HG03139 (cell line): Measurements from ENCODE around the gene PRPF8.

ENCODE experiments used
- ATAC-seq: cut with Tn5 transposase; IDR thresholded peaks from one replicate; pipeline ENCODE4 v1.9.1; 2021; ENCODE audit not compliant: unreplicated experiment

PRPF8 gene

GRCh38 chr17:1627982-1628855 is 56.4 kb downstream of the PRPF8 start, which contains the start of gene SLC43A2:
TSS of gene SLC43A2 (minus strand) at chr17:1628834. CDS start at chr17:1627874, 960 bp downstream.
- ATAC-seq = peak; percentile 36

- ATAC-seq = no peak
Observed at GRCh38 chr17:1627182-1627981, 57.3 kb downstream of the PRPF8 start.

DNA sequence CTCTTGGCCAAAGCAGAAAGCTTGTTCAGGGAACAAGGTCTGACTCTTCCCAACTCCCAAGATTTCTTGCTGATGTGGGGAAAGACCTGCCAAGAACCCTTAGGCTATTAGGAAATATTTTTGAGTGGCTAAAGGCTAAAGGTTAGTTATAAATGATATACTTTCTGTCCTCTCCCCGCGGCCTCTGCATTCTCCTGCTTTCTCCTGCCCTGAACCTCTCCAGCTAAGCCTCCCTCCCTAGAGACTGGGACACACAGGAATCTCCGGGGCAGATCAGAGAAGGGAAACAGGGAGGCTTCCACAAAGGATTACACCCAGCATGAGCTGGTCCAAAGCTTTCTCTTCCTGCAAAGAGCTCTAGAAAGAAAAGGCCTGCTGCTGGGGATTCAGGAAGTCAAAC is 58.3 kb downstream of the PRPF8 start:
- no peak for ATAC-seq

DNA sequence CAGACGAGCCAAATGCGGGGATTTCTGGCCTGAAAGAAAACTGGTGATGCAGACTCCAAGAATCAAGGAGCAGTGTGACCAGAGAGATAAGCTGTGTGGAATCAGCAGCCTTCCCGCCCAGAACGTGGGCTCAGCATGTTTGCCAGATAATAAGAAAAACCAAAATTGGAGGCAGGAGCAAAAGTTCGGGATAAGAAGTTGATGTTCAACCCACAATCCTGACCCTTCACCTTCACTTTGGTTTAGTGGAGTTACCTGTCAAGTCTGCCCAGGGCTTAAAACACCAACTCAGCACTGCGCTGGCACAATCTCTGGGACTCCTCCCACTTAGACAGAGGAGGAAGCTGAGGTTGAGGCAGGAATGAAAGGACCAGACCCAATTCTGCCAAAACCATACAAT is 59.1 kb downstream of the PRPF8 start:
- ATAC-seq = no peak

DNA sequence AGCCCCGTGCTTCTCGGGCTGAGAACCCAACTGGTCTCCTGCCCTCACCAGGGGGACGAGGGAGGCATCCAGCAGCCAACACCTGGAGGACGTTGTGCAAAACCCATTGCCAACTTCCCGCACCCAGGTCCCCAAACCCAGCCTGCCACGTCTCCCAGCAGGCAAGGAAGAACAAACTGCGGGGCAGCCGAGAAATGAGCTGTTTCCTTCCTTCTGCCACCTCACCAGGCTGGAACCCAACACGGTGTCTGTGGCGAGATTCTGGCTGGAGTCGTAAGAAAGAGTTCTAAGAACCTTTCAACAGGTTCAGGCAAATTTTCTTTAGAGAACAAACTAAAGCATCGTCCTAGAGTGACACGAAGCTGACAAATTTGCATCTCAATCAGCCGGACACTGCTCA is 59.6 kb downstream of the PRPF8 start:
- no peak for ATAC-seq

DNA sequence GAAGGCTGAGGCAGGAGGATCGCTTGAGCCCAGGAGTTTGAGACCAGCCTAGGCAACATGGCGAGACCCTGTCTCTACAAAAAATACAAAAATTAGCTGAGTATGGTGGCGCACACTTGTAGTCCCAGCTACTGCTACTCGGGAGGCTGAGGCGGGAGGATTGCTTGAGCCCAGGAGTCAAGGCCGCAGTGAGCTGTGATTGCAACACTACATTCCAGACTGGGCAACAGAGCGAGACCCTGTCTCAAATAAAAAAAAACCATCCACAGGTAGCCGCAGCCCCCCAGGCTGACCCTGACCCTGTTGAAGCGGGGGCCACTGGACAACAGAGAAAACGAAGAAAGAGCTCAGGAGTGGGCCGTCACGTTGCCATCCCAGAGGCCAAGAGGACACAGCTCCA is 60.0 kb downstream of the PRPF8 start:
- ATAC-seq = no peak

DNA sequence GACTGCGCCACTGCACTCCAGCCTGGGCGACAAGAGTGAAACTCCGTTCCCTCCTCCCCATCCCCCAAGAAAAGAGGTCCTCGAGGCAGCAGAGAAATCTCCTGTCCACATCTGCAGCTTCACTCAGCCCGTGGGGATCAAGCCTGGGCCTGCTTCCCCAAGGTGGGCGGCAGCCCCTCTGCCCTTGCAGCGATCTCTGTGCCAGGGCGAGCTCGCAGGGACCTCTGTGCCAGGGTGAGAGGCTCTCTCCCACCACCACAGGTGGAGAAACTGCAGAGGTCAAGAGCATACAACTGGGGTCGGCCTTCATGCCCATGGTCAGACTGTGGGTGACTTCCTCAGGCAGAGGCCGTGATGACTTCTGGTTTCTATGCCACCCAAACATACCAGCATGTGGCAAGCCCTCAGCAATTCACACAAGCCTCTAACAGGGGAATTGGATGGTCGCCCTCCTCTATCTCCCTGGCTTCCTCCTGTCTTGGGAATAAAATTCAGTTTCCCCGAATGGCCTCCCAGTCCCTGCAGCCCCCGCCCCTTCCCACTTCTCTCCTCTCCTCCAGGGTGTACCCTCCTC is 61.5 kb downstream of the PRPF8 start:
- ATAC-seq = no peak

DNA sequence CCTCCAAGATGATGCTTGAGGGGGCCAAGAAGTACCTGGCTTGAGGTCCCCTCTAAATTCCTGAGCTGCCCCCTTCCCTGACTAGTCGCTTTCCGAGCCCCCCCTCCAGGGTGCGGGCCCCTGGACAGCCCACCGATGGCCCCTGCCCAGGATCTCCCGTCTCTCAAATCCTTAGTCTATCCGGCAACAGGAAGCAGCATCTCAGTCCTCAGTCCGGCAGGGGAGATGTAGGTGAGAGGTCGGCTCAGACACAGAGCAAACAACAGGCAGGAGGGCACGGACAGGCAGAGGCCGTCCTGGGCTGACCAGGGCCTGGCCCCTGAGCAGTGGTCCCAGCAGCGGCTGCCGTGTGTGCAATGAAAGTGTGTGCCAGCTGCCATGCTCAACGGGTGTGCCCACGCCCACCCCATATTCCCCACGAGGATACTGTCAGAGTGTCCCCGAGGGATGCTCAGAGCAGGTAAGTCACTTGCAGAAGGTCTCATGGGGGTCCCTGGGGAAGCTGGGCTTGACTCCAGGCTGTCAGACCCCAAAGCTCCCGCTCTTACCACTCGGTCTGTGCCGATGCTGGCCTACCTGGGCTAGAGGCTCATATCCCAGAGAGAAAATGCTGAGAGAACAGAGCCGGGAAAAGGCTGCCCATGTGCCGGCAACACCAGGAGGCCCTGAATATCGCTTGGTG is 63.3 kb downstream of the PRPF8 start:
- no peak for ATAC-seq

DNA sequence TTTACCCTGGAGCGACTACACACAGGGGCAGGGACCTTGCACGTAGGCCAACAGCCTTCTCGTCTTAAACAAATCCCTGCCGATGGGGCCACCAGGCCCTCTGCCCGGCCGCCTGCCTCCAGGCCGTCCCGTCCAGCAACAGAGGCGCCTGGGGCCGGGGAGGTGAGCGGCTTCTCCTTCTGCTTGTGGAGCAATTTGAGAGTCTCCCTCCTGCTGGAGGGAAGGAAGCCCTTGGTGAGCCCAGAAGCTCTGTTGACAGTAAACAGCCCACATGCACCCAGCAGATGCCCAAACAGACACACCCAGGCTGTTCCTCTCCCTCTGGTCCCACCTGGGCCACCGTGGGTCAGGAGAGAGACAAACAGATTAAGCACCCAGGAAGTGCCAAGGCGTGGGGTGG is 64.2 kb downstream of the PRPF8 start:
- ATAC-seq = no peak

- ATAC-seq = no peak
Observed at GRCh38 chr17:1617620-1618174, 67.0 kb downstream of the PRPF8 start.

DNA sequence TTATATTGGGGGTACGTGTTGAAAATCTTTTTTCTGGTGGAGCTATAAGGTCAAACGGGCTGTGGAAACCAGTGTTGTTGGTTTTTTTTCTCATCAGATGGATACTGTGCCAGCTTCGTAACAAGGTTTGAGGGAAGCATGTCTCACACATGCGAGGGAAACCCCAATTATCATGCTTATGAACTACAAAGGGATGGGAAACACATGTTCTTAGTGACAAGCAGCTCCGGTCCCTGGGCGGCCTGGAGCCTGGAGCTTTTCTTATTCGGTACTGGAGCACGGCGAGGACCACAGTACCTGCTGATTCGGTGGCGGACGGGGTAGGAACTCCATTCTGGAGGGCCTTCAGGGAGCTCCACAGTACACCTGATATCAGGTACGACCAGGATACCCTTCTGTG is 68.6 kb downstream of the PRPF8 start:
- no peak for ATAC-seq

DNA sequence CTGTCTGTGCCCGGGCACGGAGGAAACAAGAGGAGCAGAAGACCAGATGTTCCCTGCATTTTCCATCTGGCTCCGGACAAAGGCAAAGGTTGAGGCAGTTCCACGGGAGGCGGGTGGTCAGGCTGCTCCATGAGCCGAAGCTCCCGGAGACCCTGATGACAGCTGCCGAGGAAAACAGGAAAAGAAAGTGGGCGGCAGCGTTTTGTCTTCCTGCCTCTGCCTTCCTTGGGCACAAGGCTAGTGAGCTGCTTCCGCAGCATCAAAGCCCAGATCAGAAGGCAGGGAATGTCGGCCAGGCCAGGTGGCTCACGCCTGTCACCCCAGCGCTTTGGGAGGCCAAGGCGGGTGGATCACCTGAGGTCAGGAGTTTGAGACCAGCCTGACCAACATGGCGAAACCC is 72.3 kb downstream of the PRPF8 start:
- no peak for ATAC-seq

DNA sequence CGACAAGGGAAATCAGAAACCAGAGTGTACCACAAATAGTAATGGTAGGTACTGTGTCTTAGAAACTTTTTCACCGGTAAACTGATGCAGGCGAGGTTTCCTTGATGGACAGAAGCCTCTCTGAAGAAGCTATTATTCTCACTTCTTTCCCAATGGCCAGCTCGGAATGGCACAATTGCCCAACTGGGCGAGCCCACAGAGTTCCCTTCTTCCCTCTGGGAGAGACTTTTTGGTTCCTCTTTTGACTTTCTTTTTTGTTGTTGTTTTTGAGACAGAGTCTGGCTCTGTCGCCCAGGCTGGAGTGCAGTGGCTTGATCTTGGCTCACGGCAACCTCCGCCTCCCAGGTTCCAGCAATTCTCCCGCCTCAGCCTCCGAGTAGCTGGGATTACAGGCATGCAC is 73.0 kb downstream of the PRPF8 start:
- no peak for ATAC-seq

GRCh38 chr17:1608676-1609075 is 76.0 kb downstream of the PRPF8 start:
- no peak for ATAC-seq

- no peak for ATAC-seq
Observed at GRCh38 chr17:1607971-1608320, 76.7 kb downstream of the PRPF8 start.

GRCh38 chr17:1606352-1606985 is 78.2 kb downstream of the PRPF8 start:
- ATAC-seq = no peak

- ATAC-seq = no peak
Observed at GRCh38 chr17:1605681-1606351, 78.9 kb downstream of the PRPF8 start.

DNA sequence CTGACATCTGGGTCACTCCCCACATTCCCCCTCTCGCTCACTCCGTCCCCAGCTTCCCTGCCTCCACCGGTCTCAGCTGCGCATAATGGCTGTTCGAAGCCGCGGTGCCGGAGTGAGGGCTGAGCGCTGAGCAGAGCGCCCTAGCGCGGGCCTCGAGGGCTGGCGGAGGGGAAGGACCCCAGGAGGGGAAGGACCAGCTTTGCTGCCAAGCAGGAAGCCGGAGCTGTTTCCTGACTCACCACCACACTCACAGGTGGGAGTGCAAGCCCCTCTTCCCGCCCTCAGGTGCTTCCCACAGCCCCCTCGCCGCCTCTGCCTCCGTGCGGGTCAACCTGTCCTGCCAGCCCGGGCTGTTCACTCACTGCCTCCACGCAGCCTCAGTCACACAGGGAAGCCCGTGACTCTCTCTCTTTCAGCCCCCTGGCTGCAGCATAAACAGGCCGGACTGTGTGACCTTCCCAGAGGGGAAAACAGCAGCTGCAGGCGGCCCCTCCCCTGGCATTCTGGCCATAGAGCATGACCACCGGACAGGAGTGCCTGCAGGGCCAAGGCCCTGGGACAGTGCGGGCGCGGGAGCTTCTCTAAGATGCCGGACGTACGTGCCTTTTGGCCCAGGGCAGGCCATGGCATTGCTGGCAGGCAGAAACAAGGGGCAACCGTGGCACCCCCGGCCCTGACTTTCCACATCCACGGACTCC is 79.7 kb downstream of the PRPF8 start:
- ATAC-seq = no peak

DNA sequence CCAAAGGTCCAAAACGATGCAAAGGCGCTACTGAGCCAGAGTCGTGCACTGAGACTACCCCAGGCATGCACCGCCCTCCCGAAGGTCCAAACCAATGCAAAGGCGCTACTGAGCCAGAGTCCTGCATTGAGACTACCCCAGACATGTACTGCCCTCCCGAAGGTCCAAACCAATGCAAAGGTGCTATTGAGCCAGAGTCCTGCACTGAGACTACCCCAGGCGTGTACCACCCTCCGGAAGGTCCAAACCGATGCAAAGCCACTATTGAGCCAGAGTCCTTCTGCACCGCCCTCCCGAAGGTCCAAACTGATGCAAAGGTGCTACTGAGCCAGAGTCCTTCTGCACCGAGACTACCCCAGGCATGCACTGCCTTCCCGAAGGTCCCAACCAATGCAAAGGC is 83.1 kb downstream of the PRPF8 start:
- ATAC-seq = no peak
